Cardiac septum (tissue), 1 donor: ENCODE data around the gene UNCX. TPM values are rescaled to one million over a fixed set of nuclear protein-coding genes. Genes with fewer than 3 reads are reported as not detected.

Experiments
- DNase-seq: peaks from one replicate; pipeline ENCODE4 v3.0.0-alpha.2; 2020; ENCODE audit warnings: low spot score
- intact Hi-C: fragments of 100-400 bp; cut with DNase I; formaldehyde crosslinking; loops from one replicate; pipeline ENCODE4 v1.14.0; 2022
- total RNA-seq: library from RNA; stranded (reverse); fragmentation: NEBNext Ultra II Directional; extraction: Animal tissue kit (Norgen Biotek cat#: 25700); gene quantifications from one replicate; pipeline ENCODE4 v1.2.1, GENCODE V29; 2021
- donor health status: DM: no; HTN: no; CAD: no.

UNCX gene
- total RNA-seq, 1 donor from 2014 or later, result not detected

- no peak for DNase-seq
- intact Hi-C loops, result no loop called here
These were observed 52.2 kb downstream of the UNCX start for GRCh38 chr7:1284743-1285458.

- DNase-seq, result no peak
- intact Hi-C loops, result no loop called here
These were observed 53.1 kb downstream of the UNCX start for GRCh38 chr7:1285556-1286301.

Other genes starting within 250 kb of the UNCX start
- gene CYP2W1, start 249.7 kb upstream of the UNCX start, total RNA-seq, result not detected
- 12.6 TPM for gene GPR146, start 188.3 kb upstream of the UNCX start, total RNA-seq
- 2.9 TPM for gene GPER1, start 144.8 kb upstream of the UNCX start, total RNA-seq
- gene ZFAND2A, start 72.7 kb upstream of the UNCX start, total RNA-seq, result 8.8 TPM
- 19.7 TPM for gene MICALL2, start 226.6 kb downstream of the UNCX start, total RNA-seq